ENCODE data around the gene PEX11G. TPM values are rescaled to one million over a fixed set of nuclear protein-coding genes. Genes with fewer than 3 reads are reported as not detected.

PEX11G gene
- total RNA-seq, 4 donors from 2014 or later, result 1.0 to 3.1 (median 1.9) TPM

DNA sequence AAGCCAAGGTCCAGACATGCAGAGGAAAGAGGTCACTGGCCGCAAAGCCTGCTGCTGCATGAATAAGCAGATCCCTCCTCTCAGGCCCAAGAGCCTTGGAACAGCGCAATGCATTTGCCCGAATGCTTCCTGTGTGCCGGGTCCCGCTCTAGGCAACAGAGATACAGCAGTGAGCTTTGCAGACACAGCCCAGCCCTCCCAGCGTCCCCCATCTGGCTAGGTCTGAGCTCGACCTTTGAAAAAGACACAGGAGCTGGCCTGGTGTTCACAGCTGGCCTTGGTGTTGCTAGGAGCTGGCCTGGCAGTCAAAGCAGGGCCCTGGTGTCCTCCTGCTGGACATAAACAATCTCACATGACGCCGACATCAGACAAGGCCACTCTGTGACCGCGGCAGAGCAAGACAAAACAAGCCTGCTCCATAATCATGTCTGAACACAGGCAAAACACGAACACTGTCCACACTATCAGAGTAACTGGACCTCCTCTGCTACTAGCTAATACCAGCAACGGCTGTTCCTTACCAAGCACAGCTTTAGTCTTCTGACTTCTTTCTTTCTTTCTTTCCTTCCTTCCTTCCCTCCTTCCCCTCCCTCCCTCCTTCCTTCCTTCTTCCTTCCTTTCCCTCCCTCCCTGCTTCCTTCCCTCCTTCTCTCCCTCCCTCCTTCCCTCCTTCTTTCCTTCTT, 5.7 kb upstream of the PEX11G start:
- no peaks in the 10 kb centered on the region for H3K27me3 ChIP-seq
- WGBS, 2 donors (ENCODE audit: low coverage in 1 of 2), result 20 to 21% methylated on average over 6 to 10 of the region's 13 CpGs
- peak; percentile 55 for ATAC-seq
- no peaks in the 10 kb centered on the region for H3K36me3 ChIP-seq
- H3K27ac ChIP-seq, result peak overlapping the region in 3 of 4 donors; percentile 52 to 79 (median 71)
- peaks cover 0 to 21% (median under 1%) of the 10 kb centered on the region in 3 donors for H3K4me1 ChIP-seq
- H3K9me3 ChIP-seq, result no peaks in the 10 kb centered on the region
- H3K4me3 ChIP-seq, result peak overlapping the region in 1 of 2 donors; percentile 14
- TF ChIP-seq POLR2A (IDR thresholded peaks at IDR 0.05), result no peak
- TF ChIP-seq, protein P1, sequence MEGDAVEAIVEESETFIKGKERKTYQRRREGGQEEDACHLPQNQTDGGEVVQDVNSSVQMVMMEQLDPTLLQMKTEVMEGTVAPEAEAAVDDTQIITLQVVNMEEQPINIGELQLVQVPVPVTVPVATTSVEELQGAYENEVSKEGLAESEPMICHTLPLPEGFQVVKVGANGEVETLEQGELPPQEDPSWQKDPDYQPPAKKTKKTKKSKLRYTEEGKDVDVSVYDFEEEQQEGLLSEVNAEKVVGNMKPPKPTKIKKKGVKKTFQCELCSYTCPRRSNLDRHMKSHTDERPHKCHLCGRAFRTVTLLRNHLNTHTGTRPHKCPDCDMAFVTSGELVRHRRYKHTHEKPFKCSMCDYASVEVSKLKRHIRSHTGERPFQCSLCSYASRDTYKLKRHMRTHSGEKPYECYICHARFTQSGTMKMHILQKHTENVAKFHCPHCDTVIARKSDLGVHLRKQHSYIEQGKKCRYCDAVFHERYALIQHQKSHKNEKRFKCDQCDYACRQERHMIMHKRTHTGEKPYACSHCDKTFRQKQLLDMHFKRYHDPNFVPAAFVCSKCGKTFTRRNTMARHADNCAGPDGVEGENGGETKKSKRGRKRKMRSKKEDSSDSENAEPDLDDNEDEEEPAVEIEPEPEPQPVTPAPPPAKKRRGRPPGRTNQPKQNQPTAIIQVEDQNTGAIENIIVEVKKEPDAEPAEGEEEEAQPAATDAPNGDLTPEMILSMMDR (IDR thresholded peaks at IDR 0.05), result peak in 2 of 4 experiments; percentile 30 to 31

DNA sequence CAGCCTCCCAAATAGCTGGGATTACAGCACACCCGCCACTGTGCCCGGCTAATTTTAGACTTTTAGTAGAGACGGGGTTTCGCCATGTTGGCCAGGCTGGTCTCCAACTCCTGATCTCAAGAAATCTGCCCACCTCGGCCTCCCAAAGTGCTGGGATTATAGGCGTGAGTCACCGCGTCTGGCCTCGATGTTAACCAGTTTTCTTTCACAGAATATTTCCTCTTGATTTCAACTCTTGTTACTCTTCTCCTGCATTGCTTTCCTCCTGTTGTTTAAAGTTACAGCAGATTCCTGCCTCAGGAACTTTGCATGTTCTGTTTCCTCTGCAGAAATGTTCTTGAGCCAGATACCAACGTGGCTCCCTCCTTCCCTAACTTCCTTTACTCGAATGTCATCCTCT, 3.7 kb upstream of the PEX11G start:
- Histone ChIP-seq H3K27ac (no peak overlapping the region), H3K27me3 (no peaks in the 10 kb centered on the region), H3K4me1 (peaks cover 0 to 33% (median 4%) of the 10 kb centered on the region in 3 donors), H3K36me3 (no peaks in the 10 kb centered on the region), H3K4me3 (no peak overlapping the region), H3K9me3 (no peaks in the 10 kb centered on the region)
- WGBS, 2 donors (ENCODE audit: low coverage in 1 of 2), result 75 to 89% methylated on average over 9 of the region's 11 CpGs
- TF ChIP-seq POLR2A (IDR thresholded peaks at IDR 0.05) (no peak), EP300 (IDR thresholded peaks at IDR 0.05) (no peak), POLR2AphosphoS5 (IDR thresholded peaks at IDR 0.05) (no peak)
- TF ChIP-seq, protein P1 (IDR thresholded peaks at IDR 0.05), result no peak
- ATAC-seq, result no peak

DNA sequence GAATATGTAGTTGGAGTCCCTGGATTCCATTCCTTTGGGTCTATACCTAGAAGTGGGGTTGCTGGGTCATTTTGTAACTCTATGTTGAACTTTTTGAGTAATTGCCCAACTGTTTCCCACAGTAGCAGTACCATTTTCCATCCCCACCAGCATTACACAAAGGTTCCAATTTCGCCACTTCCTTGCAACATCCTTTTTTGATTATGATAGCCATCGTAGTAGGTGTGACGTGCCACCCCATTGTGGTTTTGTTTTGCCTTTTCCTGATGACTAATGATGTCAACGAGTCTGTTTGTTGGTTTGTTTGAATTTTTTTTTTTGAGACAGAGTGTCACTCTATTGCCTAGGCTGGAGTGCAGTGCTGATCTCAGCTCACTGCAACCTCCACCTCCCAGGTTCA, 3.3 kb upstream of the PEX11G start:
- Histone ChIP-seq H3K27me3 (no peaks in the 10 kb centered on the region), H3K4me1 (peaks cover 0 to 33% (median 4%) of the 10 kb centered on the region in 3 donors), H3K4me3 (no peak overlapping the region), H3K27ac (no peak overlapping the region), H3K36me3 (no peaks in the 10 kb centered on the region), H3K9me3 (no peaks in the 10 kb centered on the region)
- TF ChIP-seq POLR2AphosphoS5 (IDR thresholded peaks at IDR 0.05) (no peak), EP300 (IDR thresholded peaks at IDR 0.05) (no peak), POLR2A (IDR thresholded peaks at IDR 0.05) (no peak)
- TF ChIP-seq, protein P1 (IDR thresholded peaks at IDR 0.05), result no peak
- ATAC-seq, result no peak
- WGBS, 2 donors (ENCODE audit: low coverage in 1 of 2), result 63 to 74% methylated on average over 4 of the region's 4 CpGs

DNA sequence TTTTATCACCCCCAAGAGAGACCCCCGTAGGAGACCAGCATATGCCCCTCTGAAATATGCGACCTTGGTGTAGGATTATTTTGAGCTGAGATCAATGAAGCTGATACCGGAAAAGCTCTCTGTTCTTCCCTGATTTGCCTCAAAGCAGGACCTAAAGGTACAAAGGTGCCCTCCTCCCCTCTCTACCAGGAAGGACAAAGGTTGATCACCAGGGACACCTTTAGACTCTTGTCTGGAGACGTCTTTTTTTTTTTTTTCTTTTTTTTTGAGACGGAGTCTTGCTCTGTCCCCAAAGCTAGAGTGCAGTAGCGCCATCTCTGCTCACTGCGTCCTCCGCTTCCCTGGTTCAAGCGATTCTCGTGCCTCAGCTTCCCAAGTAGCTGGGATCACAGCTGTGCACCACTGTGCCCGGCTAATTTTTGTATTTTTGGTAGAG, 792 bp upstream of the PEX11G start:
- no peak for ATAC-seq
- peak overlapping the region in 1 of 2 donors; percentile 67 for H3K4me3 ChIP-seq
- 80 to 91% methylated on average over 6 to 11 of the region's 11 CpGs for WGBS, 2 donors (ENCODE audit: low coverage in 1 of 2)
- no peaks in the 10 kb centered on the region for H3K9me3 ChIP-seq
- peak overlapping the region in 3 of 4 donors; percentile 83 to 88 (median 88) for H3K27ac ChIP-seq
- TF ChIP-seq POLR2A (IDR thresholded peaks at IDR 0.05) (no peak), POLR2AphosphoS5 (IDR thresholded peaks at IDR 0.05) (no peak), EP300 (IDR thresholded peaks at IDR 0.05) (no peak)
- TF ChIP-seq, protein P1 (IDR thresholded peaks at IDR 0.05), result no peak
- peaks cover 0 to 25% (median 4%) of the 10 kb centered on the region in 3 donors for H3K4me1 ChIP-seq
- no peaks in the 10 kb centered on the region for H3K27me3 ChIP-seq
- H3K36me3 ChIP-seq, result no peaks in the 10 kb centered on the region

DNA sequence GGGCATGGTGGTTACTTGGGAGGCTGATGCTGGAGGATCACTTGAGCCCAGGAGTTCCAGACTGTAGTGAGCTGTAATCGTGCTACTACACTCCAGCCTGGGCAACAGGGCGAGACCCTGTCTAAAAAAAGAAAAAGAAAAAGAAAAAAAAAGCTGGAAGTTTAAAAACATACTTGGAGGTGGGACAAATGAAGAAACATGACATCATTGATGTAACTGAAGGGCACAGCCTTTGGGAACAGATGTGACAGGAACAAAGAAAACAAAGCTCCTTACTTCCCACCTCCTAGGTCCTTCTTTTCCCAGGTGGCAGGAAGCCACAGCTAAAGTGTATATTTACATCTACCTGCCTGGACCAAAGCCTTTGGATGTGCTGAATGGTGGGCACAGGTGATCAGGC, 1.9 kb downstream of the PEX11G start:
- no peak for ATAC-seq
- 29 to 30% methylated on average over 1 to 2 of the region's 2 CpGs for WGBS, 2 donors (ENCODE audit: low coverage in 1 of 2)
- peaks cover 0 to 28% (median 4%) of the 10 kb centered on the region in 3 donors for H3K4me1 ChIP-seq
- TF ChIP-seq, protein P1 (IDR thresholded peaks at IDR 0.05), result no peak
- TF ChIP-seq EP300 (IDR thresholded peaks at IDR 0.05) (no peak), POLR2AphosphoS5 (IDR thresholded peaks at IDR 0.05) (no peak), POLR2A (IDR thresholded peaks at IDR 0.05) (no peak)
- no peak overlapping the region for H3K27ac ChIP-seq
- H3K27me3 ChIP-seq, result no peaks in the 10 kb centered on the region
- no peaks in the 10 kb centered on the region for H3K9me3 ChIP-seq
- H3K36me3 ChIP-seq, result no peaks in the 10 kb centered on the region
- H3K4me3 ChIP-seq, result no peak overlapping the region

Measured in gastroesophageal sphincter (tissue), 4 donors.